HG03280 (cell line): ENCODE data around the gene RAP1GAP2.
"Not testable (repeated sequence)": the region's sequence is repeated elsewhere in the genome, so short reads cannot be mapped to it uniquely, and the experiment has no call there.

Source experiments
- ATAC-seq: cut with Tn5 transposase; IDR thresholded peaks from one replicate; pipeline ENCODE4 v1.9.1; 2021; ENCODE audit warnings: mild to moderate bottlenecking, moderate library complexity; ENCODE audit not compliant: unreplicated experiment

The RAP1GAP2 gene

DNA sequence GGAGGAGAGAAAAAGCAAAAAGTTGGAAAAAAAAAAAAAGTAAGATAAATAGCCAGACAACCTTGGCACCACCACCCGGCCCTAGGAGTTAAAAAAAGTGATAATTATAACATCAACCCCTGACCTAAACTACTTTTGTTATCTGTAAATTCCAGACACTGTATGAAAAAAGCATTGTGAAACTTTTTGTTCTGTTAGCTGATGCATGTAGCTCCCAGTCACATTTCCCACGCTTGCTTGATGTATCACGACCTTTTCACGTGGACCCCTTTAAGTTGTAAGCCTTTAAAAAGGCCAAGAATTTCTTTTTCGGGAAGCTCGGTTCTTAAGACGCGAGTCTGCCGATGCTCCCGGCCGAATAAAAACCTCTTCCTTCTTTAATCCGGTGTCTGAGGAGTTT is 10.9 kb upstream of the RAP1GAP2 start:
- not testable (repeated sequence) for ATAC-seq

DNA sequence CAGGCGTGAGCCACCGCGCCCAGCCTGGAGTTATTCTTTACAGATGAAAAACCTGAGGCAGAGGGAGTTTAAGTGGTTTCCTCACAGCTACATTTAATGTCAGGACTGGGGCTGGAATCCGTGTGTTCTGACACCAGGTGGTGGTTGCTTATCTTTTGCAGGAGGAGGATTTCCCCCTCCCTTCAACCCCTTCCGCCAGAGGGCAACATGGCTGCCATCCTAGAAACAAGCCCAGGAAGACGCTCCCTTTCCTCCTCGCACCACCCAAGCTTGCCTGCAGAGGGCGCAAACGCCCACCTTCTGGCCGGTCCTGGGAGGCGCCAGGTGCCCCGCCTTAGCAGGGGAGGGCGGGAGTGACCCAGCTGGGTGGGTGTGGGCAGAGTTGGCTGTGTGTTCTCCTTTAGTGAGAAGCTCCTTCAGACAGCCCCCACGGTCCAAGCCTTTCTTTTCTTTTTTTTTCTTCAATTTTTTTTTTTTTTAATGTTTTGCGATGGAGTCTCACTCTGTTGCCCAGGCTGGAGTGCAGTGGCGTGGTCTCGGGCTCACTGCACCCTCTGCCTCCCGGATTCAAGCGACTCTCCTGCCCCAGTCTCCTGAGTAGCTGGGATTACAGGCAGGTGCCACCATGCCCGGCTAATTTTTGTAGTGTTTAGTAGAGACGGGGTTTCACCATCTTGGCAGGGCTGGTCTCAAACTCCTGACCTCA is 9.9 kb upstream of the RAP1GAP2 start:
- ATAC-seq: no peak

GRCh38 chr17:2789700-2790099 is 6.5 kb upstream of the RAP1GAP2 start:
- ATAC-seq: no peak

DNA sequence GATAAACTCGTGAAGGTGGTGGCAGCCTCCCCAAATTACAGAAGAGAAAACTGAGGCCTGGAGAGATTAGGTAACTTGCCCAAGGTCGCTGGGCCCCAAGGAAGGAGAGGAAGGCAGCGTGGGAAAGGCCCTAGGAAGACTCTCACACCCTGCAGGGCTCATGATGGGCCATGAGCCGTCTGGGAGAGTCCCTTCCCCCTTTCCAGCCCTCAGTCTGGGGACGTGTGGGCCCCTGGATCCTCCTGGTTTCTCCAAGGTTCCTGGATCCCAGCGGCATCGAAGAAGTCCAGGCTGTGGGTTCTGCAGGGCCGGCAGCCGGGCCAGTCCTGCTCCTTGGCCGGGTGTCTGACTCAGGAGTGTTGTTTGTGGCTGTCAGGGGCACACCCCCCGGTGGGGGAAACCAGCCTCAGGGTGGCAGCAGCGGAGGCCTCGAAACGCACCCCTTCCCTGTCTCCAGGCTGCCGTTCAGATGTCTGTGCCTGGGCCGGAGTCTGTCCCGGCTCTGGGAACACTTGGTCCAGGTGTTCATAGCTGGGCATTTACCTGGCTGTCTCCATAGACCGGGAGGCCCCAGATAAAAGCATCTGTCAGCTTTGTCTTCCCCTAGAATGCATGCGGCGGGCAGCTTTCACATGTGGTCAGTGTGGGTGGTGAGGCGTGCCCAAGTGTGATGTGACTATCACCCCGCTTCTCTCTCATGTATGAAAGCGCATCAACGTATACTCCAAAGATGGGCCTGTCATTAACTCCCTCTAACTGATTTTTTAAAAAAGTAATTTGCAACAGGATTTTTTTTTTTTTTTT is 3.7 kb upstream of the RAP1GAP2 start:
- no peak for ATAC-seq

GRCh38 chr17:2794111-2794803 is 2.0 kb upstream of the RAP1GAP2 start:
- no peak for ATAC-seq

- ATAC-seq: no peak
Measured at GRCh38 chr17:2795441-2796163, 636 bp upstream of the RAP1GAP2 start.

DNA sequence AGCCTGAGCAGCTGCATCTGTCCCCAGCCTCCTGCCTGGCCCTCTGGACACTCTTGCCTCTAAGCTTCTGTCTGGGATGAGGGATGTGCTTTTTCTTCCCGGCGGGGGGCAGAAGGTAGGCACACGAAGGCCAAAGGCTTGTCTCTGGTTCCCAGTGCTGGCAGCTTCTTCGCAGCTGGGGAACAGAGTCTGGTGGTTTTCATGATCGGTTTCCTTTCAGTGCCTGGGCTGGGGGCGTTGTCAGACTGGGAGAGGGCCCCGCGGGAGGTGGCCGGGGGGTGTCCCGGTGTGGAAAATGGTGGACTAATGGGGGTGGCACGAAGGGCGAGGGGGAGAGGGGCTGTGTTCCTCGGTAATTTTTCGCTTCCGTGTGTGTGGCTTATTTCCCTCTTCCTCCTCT is 988 bp downstream of the RAP1GAP2 start:
- ATAC-seq: no peak

DNA sequence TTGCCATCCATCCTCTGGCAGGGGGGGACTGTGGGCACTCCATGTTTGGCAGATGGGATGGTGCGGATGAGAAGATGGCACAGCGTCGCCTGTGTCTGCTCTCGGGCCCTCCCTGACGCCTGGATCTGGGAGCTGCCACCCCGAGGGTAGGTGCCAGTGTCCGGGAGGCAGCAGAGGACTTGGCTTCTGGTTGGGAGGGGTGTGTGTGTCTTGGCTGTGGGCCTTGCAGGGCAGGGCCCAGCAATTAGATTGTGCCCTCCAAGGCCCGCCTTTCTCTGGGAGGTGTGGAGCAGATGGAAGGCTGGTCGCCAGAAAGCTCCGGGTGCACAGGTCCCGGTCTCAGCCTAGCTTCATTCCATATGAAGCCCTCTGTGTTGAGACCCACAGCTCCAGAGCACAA is 1.4 kb downstream of the RAP1GAP2 start:
- ATAC-seq: no peak

DNA sequence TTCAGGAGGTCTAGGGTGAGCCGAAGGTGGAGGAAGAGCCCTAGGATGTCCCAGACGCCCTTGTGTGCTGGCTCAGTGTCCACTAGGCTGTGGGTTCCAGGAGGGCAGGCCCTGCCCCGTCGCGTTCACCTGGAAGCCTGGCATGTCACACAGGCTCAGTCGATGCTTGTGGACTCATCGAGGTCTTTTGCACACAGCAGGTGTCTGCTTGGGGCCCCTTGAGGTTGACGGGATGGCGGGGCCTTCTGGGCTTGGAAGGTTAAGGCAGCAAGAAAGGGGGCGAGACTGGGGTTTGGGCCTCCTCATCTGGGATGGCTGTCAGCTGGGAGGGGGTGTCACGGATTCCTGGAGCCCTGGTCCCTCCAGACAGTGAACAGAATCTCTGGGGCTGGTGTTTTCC is 1.9 kb downstream of the RAP1GAP2 start:
- no peak for ATAC-seq

- no peak for ATAC-seq
Measured at GRCh38 chr17:2798678-2799077, 2.4 kb downstream of the RAP1GAP2 start.

DNA sequence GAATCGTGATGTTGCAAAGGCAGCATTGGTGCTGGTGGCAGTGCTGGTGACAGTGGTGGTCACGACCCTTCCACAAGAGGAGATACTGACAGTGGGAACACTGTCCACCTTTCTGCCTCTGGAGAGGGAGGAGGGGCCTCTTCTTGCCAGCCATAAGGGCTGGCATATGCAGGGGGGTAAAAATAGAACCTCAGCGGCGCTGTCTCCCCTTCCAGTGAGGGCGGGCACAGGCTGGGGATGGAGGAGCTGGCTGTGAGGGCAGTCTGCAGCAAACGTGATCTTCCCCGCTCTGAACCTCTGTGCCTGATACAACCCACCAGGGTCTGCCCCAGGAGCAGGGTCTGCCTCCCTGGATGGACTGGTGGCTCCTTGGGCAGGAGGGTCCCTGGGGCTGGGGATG is 3.4 kb downstream of the RAP1GAP2 start:
- no peak for ATAC-seq

DNA sequence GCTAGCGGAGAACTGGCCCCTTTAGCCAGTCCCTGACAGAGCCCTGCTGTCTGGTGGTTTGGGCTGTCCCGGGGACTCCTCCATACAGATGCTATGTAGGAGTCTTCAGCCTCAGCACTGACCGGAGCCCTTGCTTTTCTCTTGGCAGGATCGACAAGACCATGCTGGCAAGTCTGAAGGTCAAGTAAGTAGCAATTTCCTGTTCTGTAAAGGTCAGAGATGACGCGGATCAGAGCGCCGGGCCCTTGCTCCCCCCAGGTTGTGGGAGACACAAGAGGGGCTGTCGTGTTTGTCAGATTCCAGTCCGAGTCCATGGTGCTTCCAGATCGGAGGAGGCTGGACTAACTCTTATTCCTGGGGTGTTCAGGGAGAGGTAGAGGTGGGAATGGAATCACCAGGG is 4.1 kb downstream of the RAP1GAP2 start:
- ATAC-seq: no peak

DNA sequence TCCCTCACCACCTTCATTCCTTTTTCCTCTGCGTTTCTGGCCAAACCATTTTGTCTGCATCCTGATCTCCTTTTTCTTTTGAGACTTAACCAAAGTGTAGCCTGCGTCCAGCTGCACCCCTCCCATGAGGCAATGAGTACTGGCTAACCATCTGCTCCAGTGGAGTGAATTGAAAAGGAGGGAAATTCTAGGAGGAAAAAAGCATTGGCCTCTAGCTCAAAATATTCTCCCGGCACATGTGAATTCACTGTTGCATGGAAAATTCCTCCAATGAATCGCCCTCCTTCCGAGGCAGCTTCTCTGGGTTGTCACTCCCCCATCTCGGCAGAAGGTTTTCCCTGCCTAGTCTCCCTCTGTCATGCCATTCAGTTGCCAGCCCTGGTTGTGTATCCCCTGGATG is 5.6 kb downstream of the RAP1GAP2 start:
- no peak for ATAC-seq

GRCh38 chr17:2802574-2802973 is 6.3 kb downstream of the RAP1GAP2 start:
- no peak for ATAC-seq

DNA sequence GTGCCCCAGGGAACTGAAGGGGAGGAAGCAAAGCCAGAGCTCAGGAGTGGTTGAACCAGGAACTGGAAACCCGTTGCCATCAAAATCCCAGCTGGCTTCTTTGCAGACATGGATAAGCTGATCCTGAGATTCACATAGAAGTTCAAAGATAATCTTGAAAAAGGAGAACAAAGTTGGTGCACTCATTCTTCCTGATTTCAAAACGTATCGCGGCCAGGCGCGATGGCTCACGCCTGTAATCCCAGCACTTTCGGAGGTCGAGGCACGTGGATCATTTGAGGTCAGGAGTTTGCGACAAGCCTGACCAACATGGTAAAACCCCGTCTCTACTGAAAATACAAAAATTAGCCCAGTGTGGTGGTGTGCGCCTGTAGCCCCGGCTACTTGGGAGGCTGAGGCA is 7.1 kb downstream of the RAP1GAP2 start:
- no peak for ATAC-seq

DNA sequence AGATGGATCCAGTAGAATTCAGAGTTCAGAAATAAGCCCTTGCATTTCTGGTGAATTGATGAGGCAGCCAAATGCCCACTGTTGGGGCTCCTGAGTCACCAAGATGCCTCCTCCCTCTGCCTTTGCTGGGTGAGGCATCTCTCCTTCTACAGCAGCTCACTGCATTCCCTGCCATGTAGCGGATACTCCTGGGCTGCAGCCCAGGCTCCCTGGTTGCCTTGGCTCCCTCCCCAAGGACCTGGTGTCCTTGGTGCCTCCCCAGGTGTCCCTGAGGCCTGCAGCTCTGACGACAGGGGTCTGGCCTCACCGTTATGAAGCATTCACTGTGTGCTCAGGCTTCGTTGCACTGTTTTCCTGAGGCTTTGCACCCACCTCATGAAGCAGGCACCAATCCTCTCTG is 7.7 kb downstream of the RAP1GAP2 start:
- no peak for ATAC-seq

GRCh38 chr17:2804912-2805311 is 8.7 kb downstream of the RAP1GAP2 start:
- no peak for ATAC-seq

GRCh38 chr17:2805961-2806360 is 9.7 kb downstream of the RAP1GAP2 start:
- no peak for ATAC-seq

DNA sequence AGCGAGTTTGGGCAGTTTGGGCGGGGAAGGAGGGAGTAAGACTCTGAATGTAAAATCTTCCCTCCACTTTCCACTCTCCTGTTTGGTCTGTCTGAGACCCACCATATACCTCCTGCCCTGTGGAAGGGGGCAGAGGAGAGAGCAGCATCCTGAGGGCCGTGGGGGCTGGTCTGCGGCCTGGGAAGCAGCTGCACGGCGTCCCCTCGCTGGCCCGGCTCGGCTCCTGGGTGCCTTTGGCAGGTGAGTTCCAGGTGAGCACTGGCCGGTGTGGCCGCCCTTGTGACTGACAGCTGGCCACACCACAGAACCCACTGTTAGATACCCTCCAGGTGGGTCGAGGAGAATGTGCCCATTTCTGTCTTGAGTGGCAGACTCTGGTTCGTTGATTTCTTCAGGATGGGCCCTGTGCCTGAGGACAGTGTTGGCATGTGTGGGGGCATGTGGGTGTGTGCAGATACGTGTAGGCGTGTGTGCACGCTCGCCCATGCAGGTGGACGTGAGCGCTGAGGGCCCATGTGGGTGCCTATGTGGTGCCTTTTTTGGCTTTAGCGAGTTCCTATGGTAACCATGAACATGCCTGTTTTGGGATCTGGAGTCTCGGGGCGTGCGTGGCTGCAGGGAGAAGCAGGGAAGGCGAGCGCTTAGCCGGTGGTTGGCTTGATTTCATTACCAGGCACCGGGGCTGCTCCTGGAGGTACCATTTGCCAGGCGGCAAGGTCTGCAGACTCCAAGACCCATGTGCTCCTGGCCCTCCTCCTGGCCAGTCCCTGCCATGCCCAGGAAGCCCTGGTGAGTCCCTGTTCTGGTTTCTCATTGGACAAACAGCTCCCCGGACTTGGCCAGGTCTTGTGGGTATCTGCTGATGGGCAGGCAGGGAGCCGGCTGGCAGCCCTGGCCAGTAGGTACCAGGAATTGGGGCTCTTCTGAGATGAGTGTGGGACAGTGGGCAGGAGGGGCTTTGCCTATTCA is 12.4 kb downstream of the RAP1GAP2 start:
- ATAC-seq: no peak

- ATAC-seq: no peak
Measured at GRCh38 chr17:2809337-2809736, 13.1 kb downstream of the RAP1GAP2 start.
